HEK293 (cell line): Measurements from ENCODE around the gene RNU11.

Source experiments
- GFI1B ChIP-seq: fragments of 450-650 bp; formaldehyde crosslinking; IDR thresholded peaks from 2 replicates; pipeline ENCODE4 v1.5.1; 2016; ENCODE audit warnings: missing biosample characterization, missing genetic modification characterization
- GLIS1 ChIP-seq: fragments of 450-650 bp; formaldehyde crosslinking; IDR thresholded peaks from 2 replicates; pipeline ENCODE4 v1.5.1; 2016; ENCODE audit warnings: missing biosample characterization, missing genetic modification characterization
- SCRT1 ChIP-seq: fragments of 450-650 bp; formaldehyde crosslinking; IDR thresholded peaks from 2 replicates; pipeline ENCODE4 v1.5.1; 2016; ENCODE audit warnings: missing biosample characterization, missing genetic modification characterization, borderline replicate concordance
- SCRT2 ChIP-seq: fragments of 450-650 bp; formaldehyde crosslinking; IDR thresholded peaks from 2 replicates; pipeline ENCODE4 v1.5.1; 2016; ENCODE audit warnings: missing biosample characterization, missing genetic modification characterization
- SP2 ChIP-seq: fragments of 450-650 bp; formaldehyde crosslinking; IDR thresholded peaks from 2 replicates; pipeline ENCODE4 v1.5.1; 2016; ENCODE audit warnings: missing biosample characterization, missing genetic modification characterization
- ZBTB48 ChIP-seq: fragments of 450-650 bp; formaldehyde crosslinking; IDR thresholded peaks from 2 replicates; pipeline ENCODE4 v1.5.1; 2016; ENCODE audit warnings: missing biosample characterization, missing genetic modification characterization
- ZBTB7A ChIP-seq: fragments of 450-650 bp; formaldehyde crosslinking; IDR thresholded peaks from 2 replicates; pipeline ENCODE4 v1.5.1; 2016; ENCODE audit warnings: low read depth, missing biosample characterization, missing genetic modification characterization
- ZFP37 ChIP-seq: fragments of 450-650 bp; formaldehyde crosslinking; IDR thresholded peaks from 2 replicates; pipeline ENCODE4 v1.5.1; 2016; ENCODE audit warnings: missing biosample characterization, missing genetic modification characterization
- ZFP69B ChIP-seq: fragments of 450-650 bp; formaldehyde crosslinking; IDR thresholded peaks from 2 replicates; pipeline ENCODE4 v1.5.1; 2016; ENCODE audit warnings: missing biosample characterization, missing genetic modification characterization
- ZNF184 ChIP-seq: fragments of 450-650 bp; IDR thresholded peaks from 2 replicates; pipeline ENCODE4 v1.5.1; 2018; ENCODE audit warnings: missing biosample characterization, mild to moderate bottlenecking, missing genetic modification characterization
- ZNF214 ChIP-seq: fragments of 450-650 bp; formaldehyde crosslinking; IDR thresholded peaks from 2 replicates; pipeline ENCODE4 v1.5.1; 2017; ENCODE audit warnings: missing biosample characterization, mild to moderate bottlenecking, missing genetic modification characterization, borderline replicate concordance
- ZNF221 ChIP-seq: fragments of 450-650 bp; formaldehyde crosslinking; IDR thresholded peaks from 2 replicates; pipeline ENCODE4 v1.5.1; 2017; ENCODE audit warnings: missing biosample characterization, missing genetic modification characterization, borderline replicate concordance
- ZNF350 ChIP-seq: fragments of 450-650 bp; formaldehyde crosslinking; IDR thresholded peaks from 2 replicates; pipeline ENCODE4 v1.5.0; 2017; ENCODE audit warnings: missing biosample characterization, mild to moderate bottlenecking, missing genetic modification characterization
- ZNF394 ChIP-seq: fragments of 450-650 bp; formaldehyde crosslinking; IDR thresholded peaks from 2 replicates; pipeline ENCODE4 v1.5.1; 2016; ENCODE audit warnings: missing biosample characterization, missing genetic modification characterization, mild to moderate bottlenecking, moderate library complexity, borderline replicate concordance
- ZNF501 ChIP-seq: fragments of 450-650 bp; formaldehyde crosslinking; IDR thresholded peaks from 2 replicates; pipeline ENCODE4 v1.5.1; 2016; ENCODE audit warnings: missing biosample characterization, missing genetic modification characterization
- ZNF600 ChIP-seq: fragments of 450-650 bp; formaldehyde crosslinking; IDR thresholded peaks from 2 replicates; pipeline ENCODE4 v1.5.1; 2016; ENCODE audit warnings: missing biosample characterization, missing genetic modification characterization
- ZNF664 ChIP-seq: fragments of 450-650 bp; formaldehyde crosslinking; IDR thresholded peaks from 2 replicates; pipeline ENCODE4 v1.5.1; 2016; ENCODE audit warnings: missing biosample characterization, missing genetic modification characterization
- ZNF76 ChIP-seq: fragments of 450-650 bp; formaldehyde crosslinking; IDR thresholded peaks from 2 replicates; pipeline ENCODE4; 2016; ENCODE audit warnings: low read depth, missing biosample characterization, missing genetic modification characterization, borderline replicate concordance
- ZNF768 ChIP-seq: fragments of 450-650 bp; formaldehyde crosslinking; IDR thresholded peaks from 2 replicates; pipeline ENCODE4 v1.5.1; 2018; ENCODE audit warnings: missing biosample characterization, mild to moderate bottlenecking, missing genetic modification characterization
- ZNF843 ChIP-seq: fragments of 450-650 bp; formaldehyde crosslinking; IDR thresholded peaks from 2 replicates; pipeline ENCODE4 v1.5.1; 2016; ENCODE audit warnings: missing biosample characterization, missing genetic modification characterization
- TF ChIP-seq, protein P1 (sequence below): fragments of 450-650 bp; formaldehyde crosslinking; IDR thresholded peaks from 2 replicates; pipeline ENCODE4 v1.5.1; 2016; ENCODE audit warnings: missing biosample characterization, missing genetic modification characterization, borderline replicate concordance
- TF ChIP-seq, protein P2 (sequence below): fragments of 450-650 bp; formaldehyde crosslinking; IDR thresholded peaks from 2 replicates; pipeline ENCODE4 v1.5.1; 2016; ENCODE audit warnings: missing biosample characterization, missing genetic modification characterization
- TF ChIP-seq, protein P3 (sequence below): fragments of 450-650 bp; formaldehyde crosslinking; IDR thresholded peaks from 2 replicates; pipeline ENCODE4 v1.5.1; 2016; ENCODE audit warnings: missing biosample characterization, missing genetic modification characterization
- TF ChIP-seq, protein P4 (sequence below): fragments of 450-650 bp; formaldehyde crosslinking; IDR thresholded peaks from 2 replicates; pipeline ENCODE4 v1.5.1; 2016; ENCODE audit warnings: missing biosample characterization, missing genetic modification characterization
- TF ChIP-seq, protein P5 (sequence below): fragments of 450-650 bp; formaldehyde crosslinking; IDR thresholded peaks from 2 replicates; pipeline ENCODE4 v1.5.1; 2017; ENCODE audit warnings: missing biosample characterization, missing genetic modification characterization
- TF ChIP-seq, protein P6 (sequence below): IDR thresholded peaks from 2 replicates; pipeline ENCODE4 v1.6.1; 2011; ENCODE audit warnings: mild to moderate bottlenecking, low read depth, low read length, borderline replicate concordance
- TF ChIP-seq, protein P7 (sequence below): fragments of 450-650 bp; formaldehyde crosslinking; IDR thresholded peaks from 2 replicates; pipeline ENCODE4 v1.5.1; 2016; ENCODE audit warnings: missing biosample characterization, missing genetic modification characterization

RNU11 gene

DNA sequence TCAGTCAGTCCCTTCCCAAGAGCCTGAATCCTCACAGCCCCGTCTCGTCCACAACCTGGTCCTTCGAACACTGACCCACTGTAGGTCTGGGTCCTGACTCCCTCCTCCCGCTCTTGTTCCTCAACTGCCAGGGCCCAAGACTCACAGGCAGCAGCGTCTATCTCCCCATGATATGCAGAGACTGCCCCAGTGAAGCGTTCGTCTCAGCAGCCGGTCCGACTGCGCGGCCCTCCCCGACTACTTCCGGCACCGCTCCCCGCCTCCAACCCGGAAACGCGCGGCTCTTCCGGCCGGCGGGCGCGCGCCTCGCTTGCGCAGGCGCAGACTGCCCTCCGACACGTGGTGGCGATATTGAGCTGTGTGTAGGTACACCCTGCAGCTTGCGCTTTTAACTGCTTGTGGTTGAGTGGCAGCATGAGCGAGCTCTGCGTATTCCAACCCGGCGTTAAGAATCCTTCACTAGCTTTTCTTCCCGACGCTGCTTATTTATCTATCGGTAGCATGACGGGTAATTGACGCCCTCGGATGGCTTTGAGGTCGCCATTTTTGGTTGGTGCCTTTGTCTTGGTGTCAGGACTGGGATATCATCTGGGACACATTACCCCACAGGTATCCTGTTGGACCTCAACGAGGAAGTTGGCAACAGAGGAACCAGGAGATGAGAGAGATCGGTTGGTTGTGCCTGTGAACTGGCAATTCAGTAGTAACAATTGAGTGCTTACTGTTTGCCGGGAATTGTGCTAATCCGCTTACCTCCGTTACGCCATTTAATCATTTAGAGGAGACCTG lies 5.4 kb upstream of the RNU11 start, which contains the start of gene TAF12 (continued):
- TF ChIP-seq, protein P1, sequence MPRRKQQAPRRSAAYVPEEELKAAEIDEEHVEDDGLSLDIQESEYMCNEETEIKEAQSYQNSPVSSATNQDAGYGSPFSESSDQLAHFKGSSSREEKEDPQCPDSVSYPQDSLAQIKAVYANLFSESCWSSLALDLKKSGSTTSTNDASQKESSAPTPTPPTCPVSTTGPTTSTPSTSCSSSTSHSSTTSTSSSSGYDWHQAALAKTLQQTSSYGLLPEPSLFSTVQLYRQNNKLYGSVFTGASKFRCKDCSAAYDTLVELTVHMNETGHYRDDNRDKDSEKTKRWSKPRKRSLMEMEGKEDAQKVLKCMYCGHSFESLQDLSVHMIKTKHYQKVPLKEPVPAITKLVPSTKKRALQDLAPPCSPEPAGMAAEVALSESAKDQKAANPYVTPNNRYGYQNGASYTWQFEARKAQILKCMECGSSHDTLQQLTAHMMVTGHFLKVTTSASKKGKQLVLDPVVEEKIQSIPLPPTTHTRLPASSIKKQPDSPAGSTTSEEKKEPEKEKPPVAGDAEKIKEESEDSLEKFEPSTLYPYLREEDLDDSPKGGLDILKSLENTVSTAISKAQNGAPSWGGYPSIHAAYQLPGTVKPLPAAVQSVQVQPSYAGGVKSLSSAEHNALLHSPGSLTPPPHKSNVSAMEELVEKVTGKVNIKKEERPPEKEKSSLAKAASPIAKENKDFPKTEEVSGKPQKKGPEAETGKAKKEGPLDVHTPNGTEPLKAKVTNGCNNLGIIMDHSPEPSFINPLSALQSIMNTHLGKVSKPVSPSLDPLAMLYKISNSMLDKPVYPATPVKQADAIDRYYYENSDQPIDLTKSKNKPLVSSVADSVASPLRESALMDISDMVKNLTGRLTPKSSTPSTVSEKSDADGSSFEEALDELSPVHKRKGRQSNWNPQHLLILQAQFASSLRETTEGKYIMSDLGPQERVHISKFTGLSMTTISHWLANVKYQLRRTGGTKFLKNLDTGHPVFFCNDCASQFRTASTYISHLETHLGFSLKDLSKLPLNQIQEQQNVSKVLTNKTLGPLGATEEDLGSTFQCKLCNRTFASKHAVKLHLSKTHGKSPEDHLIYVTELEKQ (tag by site-specific recombination), result peak; percentile 9; the same call in 1 of the 2 replicates
- peak; percentile 89 for TF ChIP-seq SP2
- TF ChIP-seq SCRT1, result peak; percentile 90
- peak; percentile 86 for TF ChIP-seq ZFP37 (tag by site-specific recombination)
- TF ChIP-seq ZNF76, result peak; percentile 90
- no peak for TF ChIP-seq ZNF214 (tag by site-specific recombination)
- TF ChIP-seq, protein P2, sequence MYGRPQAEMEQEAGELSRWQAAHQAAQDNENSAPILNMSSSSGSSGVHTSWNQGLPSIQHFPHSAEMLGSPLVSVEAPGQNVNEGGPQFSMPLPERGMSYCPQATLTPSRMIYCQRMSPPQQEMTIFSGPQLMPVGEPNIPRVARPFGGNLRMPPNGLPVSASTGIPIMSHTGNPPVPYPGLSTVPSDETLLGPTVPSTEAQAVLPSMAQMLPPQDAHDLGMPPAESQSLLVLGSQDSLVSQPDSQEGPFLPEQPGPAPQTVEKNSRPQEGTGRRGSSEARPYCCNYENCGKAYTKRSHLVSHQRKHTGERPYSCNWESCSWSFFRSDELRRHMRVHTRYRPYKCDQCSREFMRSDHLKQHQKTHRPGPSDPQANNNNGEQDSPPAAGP, result peak; percentile 82; the same call in 1 of the 2 replicates
- TF ChIP-seq ZNF394 (tag by site-specific recombination), result peak; percentile 25; the same call in 1 of the 2 replicates
- peak; percentile 99 for TF ChIP-seq SCRT2
- TF ChIP-seq ZNF221, result no peak
- TF ChIP-seq ZNF600, result peak; percentile 94
- TF ChIP-seq, protein P3, sequence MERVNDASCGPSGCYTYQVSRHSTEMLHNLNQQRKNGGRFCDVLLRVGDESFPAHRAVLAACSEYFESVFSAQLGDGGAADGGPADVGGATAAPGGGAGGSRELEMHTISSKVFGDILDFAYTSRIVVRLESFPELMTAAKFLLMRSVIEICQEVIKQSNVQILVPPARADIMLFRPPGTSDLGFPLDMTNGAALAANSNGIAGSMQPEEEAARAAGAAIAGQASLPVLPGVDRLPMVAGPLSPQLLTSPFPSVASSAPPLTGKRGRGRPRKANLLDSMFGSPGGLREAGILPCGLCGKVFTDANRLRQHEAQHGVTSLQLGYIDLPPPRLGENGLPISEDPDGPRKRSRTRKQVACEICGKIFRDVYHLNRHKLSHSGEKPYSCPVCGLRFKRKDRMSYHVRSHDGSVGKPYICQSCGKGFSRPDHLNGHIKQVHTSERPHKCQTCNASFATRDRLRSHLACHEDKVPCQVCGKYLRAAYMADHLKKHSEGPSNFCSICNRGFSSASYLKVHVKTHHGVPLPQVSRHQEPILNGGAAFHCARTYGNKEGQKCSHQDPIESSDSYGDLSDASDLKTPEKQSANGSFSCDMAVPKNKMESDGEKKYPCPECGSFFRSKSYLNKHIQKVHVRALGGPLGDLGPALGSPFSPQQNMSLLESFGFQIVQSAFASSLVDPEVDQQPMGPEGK (tag by site-specific recombination), result peak; percentile 81
- TF ChIP-seq, protein P4, sequence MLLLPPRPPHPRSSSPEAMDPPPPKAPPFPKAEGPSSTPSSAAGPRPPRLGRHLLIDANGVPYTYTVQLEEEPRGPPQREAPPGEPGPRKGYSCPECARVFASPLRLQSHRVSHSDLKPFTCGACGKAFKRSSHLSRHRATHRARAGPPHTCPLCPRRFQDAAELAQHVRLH (tag by site-specific recombination), result peak; percentile 37; the same call in 1 of the 2 replicates
- TF ChIP-seq, protein P5, sequence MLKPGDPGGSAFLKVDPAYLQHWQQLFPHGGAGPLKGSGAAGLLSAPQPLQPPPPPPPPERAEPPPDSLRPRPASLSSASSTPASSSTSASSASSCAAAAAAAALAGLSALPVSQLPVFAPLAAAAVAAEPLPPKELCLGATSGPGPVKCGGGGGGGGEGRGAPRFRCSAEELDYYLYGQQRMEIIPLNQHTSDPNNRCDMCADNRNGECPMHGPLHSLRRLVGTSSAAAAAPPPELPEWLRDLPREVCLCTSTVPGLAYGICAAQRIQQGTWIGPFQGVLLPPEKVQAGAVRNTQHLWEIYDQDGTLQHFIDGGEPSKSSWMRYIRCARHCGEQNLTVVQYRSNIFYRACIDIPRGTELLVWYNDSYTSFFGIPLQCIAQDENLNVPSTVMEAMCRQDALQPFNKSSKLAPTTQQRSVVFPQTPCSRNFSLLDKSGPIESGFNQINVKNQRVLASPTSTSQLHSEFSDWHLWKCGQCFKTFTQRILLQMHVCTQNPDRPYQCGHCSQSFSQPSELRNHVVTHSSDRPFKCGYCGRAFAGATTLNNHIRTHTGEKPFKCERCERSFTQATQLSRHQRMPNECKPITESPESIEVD (tag by site-specific recombination), result no peak
- TF ChIP-seq, protein P6, sequence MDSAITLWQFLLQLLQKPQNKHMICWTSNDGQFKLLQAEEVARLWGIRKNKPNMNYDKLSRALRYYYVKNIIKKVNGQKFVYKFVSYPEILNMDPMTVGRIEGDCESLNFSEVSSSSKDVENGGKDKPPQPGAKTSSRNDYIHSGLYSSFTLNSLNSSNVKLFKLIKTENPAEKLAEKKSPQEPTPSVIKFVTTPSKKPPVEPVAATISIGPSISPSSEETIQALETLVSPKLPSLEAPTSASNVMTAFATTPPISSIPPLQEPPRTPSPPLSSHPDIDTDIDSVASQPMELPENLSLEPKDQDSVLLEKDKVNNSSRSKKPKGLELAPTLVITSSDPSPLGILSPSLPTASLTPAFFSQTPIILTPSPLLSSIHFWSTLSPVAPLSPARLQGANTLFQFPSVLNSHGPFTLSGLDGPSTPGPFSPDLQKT, result peak; percentile 81; the same call in 1 of the 2 replicates
- peak; percentile 18; the same call in 1 of the 2 replicates for TF ChIP-seq GFI1B (tag by site-specific recombination)
- peak; percentile 96 for TF ChIP-seq ZBTB48 (tag by site-specific recombination)
- peak; percentile 98 for TF ChIP-seq ZNF501 (tag by site-specific recombination)
- no peak for TF ChIP-seq ZNF664 (tag by site-specific recombination)
- no peak for TF ChIP-seq ZNF768 (tag by site-specific recombination)
- TF ChIP-seq GLIS1 (tag by site-specific recombination), result peak; percentile 37; the same call in 1 of the 2 replicates
- TF ChIP-seq ZBTB7A, result 0 out of 2 replicates have a peak, but pooled peaks have one; percentile 35
- TF ChIP-seq ZNF843 (tag by site-specific recombination), result peak; percentile 48; the same call in 1 of the 2 replicates
- peak; percentile 60; the same call in 1 of the 2 replicates for TF ChIP-seq ZFP69B (tag by site-specific recombination)
- no peak for TF ChIP-seq ZNF350 (tag by site-specific recombination)
- no peak for TF ChIP-seq ZNF184 (tag by site-specific recombination)
- TF ChIP-seq, protein P7, sequence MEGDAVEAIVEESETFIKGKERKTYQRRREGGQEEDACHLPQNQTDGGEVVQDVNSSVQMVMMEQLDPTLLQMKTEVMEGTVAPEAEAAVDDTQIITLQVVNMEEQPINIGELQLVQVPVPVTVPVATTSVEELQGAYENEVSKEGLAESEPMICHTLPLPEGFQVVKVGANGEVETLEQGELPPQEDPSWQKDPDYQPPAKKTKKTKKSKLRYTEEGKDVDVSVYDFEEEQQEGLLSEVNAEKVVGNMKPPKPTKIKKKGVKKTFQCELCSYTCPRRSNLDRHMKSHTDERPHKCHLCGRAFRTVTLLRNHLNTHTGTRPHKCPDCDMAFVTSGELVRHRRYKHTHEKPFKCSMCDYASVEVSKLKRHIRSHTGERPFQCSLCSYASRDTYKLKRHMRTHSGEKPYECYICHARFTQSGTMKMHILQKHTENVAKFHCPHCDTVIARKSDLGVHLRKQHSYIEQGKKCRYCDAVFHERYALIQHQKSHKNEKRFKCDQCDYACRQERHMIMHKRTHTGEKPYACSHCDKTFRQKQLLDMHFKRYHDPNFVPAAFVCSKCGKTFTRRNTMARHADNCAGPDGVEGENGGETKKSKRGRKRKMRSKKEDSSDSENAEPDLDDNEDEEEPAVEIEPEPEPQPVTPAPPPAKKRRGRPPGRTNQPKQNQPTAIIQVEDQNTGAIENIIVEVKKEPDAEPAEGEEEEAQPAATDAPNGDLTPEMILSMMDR (tag by site-specific recombination), result peak; percentile 95
